ENCODE results near the gene MFRP.

MFRP gene

GRCh38 chr11:119316729-119317591, 29.5 kb downstream of the MFRP start, which contains the start of gene MCAM:
TSS of gene MCAM (minus strand) at chr11:119317130. CDS start at chr11:119317101, 29 bp downstream.
- no peak for DNase-seq

- no peak for DNase-seq
These were observed 30.3 kb downstream of the MFRP start for GRCh38 chr11:119316016-119316728.

GRCh38 chr11:119315131-119316015, 31.1 kb downstream of the MFRP start:
- no peak for DNase-seq

- no peak for DNase-seq
These were observed 31.8 kb downstream of the MFRP start for GRCh38 chr11:119314726-119315125.

- DNase-seq = no peak
These were observed 35.8 kb downstream of the MFRP start for GRCh38 chr11:119310682-119311052.

- DNase-seq = no peak
These were observed 36.4 kb downstream of the MFRP start for GRCh38 chr11:119309953-119310681.

DNA sequence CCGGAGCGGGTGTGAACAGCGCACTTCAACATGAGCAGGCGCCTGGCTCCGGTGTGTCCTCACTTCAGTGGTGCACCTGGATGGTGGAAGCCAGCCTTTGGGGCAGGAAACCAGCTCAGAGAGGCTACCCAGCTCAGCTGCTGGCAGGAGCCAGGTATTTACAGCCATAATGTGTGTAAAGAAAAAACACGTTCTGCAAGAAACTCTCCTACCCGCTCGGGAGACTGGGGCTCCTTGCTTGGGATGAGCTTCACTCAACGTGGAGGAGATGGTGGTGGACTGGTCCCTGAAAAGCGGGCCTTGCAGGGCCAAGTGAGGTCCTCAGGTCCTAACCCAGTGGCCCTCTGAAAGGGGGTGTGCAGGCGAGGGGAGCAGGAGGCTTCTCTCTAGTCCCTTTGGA, 37.1 kb downstream of the MFRP start:
- no peak for DNase-seq

GRCh38 chr11:119307974-119308373, 38.5 kb downstream of the MFRP start:
- no peak for DNase-seq

- no peak for DNase-seq
These were observed 39.3 kb downstream of the MFRP start for GRCh38 chr11:119307219-119307618.

DNA sequence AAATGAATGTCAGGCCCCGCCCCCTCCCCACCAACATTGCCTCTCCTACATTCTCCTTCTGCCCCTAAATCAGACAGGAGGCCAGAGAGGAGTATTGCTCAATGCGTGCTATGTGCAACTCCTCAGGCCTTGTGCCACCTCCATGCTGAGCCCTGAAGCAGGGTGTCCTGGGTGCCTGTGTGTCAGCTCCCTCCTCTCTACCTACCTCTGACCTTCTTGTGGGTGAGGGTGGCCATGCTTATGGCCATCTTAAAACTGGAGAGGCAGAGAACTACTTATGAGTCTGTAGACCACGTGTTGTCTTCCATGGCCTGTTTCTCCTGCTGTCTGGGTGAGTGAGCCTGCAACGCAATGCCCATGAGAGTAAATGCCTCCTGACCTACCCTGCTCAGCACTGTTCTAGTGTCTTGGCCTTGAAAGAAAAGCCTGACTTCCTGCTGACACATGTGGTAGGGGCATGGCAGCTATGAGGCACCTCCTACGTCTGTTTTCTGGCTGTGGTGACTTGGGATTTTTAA, 40.1 kb downstream of the MFRP start:
- no peak for DNase-seq

- no peak for DNase-seq
These were observed 40.7 kb downstream of the MFRP start for GRCh38 chr11:119305556-119306372.

- DNase-seq = no peak
These were observed 43.2 kb downstream of the MFRP start for GRCh38 chr11:119303227-119303718.

DNA sequence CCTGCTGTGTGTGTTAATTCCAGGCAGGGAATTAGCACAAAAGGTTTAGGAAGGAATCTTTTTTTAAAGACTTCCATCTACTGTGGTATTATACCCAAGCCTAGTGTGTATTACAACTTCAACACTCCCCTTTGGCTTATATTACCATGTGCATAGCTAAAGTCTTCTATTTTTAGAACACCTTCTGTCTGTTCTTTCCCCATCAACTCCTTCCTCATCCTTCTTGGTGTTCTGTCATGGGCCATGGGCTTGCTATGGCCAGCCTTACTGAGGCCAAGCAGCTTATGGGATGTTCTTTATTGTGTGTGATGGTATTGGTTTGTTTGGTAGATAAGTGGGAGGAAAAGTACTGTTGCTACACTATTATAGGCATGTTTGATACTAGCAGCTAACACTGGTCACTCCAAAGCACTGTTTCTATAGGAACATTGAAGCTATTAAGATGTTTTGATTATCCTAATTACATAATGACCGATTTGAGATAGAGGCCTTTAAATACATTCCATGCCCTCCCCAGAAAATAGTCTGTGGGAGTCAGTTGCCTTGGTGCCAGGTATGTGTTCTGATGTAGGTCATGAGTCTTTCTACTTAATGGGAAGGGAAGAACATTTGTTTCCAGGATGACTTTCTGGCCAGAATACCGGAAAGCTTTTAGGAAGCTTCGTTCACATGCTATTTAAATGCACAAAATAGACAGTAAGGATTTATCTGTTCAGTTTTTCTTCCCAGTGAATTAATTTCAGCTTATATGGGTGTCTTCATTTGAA, 46.1 kb downstream of the MFRP start:
- no peak for DNase-seq

GRCh38 chr11:119299416-119299815, 47.1 kb downstream of the MFRP start:
- DNase-seq = no peak

- no peak for DNase-seq
These were observed 47.8 kb downstream of the MFRP start for GRCh38 chr11:119298726-119299125.

GRCh38 chr11:119297938-119298337, 48.6 kb downstream of the MFRP start:
- no peak for DNase-seq

GRCh38 chr11:119295178-119295577, 51.3 kb downstream of the MFRP start:
- DNase-seq = no peak

GRCh38 chr11:119293461-119293860, 53.0 kb downstream of the MFRP start:
- no peak for DNase-seq

- DNase-seq = no peak
These were observed 55.5 kb downstream of the MFRP start for GRCh38 chr11:119290894-119291497.
